GM12874 (cell line): ENCODE measurements around the gene AP3B1.

ENCODE experiments used
- TF ChIP-seq, protein P1 (sequence below): IDR thresholded peaks from 2 replicates; pipeline ENCODE4 v1.5.1; 2011; ENCODE audit warnings: low read depth, mild to moderate bottlenecking, control low read depth, low read length, moderate library complexity; ENCODE audit not compliant: insufficient read depth

AP3B1 gene

GRCh38 chr5:78090002-78090401 is 204.5 kb downstream of the AP3B1 start:
- TF ChIP-seq, protein P1, sequence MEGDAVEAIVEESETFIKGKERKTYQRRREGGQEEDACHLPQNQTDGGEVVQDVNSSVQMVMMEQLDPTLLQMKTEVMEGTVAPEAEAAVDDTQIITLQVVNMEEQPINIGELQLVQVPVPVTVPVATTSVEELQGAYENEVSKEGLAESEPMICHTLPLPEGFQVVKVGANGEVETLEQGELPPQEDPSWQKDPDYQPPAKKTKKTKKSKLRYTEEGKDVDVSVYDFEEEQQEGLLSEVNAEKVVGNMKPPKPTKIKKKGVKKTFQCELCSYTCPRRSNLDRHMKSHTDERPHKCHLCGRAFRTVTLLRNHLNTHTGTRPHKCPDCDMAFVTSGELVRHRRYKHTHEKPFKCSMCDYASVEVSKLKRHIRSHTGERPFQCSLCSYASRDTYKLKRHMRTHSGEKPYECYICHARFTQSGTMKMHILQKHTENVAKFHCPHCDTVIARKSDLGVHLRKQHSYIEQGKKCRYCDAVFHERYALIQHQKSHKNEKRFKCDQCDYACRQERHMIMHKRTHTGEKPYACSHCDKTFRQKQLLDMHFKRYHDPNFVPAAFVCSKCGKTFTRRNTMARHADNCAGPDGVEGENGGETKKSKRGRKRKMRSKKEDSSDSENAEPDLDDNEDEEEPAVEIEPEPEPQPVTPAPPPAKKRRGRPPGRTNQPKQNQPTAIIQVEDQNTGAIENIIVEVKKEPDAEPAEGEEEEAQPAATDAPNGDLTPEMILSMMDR: no peak

GRCh38 chr5:78078858-78079257 is 215.6 kb downstream of the AP3B1 start:
- TF ChIP-seq, protein P1: no peak

DNA sequence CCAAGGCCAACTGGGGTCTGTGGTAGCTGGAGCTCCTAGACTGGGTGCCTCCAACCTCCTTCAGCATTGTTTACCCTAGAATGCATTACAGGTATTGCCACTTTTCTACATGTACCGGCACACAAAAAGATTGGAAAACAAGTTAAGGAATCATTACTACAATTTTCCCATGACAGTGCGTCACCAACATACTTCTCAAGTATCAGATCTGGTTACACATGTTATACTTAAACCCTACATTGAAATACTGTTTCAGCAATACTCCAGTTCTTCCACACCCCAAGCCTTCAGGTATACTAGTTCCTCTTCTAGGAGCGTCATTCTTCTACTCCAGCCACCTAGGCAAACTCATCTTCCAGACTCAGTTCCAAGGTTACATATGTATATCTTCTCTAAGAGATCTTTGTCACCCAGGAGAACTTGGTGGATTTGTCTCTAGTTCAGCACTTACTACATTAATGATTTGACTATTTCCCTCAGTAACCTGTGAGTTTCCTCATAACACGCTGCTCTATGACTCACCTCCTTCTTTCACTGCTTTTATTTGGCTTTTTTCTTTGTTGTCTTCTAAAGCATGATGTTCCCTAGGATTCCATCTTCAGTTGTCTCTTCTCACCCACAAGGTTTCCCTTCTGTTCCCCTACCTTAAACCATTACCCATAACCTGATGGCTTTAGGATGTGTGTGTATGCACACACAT is 217.0 kb downstream of the AP3B1 start:
- TF ChIP-seq, protein P1: no peak

DNA sequence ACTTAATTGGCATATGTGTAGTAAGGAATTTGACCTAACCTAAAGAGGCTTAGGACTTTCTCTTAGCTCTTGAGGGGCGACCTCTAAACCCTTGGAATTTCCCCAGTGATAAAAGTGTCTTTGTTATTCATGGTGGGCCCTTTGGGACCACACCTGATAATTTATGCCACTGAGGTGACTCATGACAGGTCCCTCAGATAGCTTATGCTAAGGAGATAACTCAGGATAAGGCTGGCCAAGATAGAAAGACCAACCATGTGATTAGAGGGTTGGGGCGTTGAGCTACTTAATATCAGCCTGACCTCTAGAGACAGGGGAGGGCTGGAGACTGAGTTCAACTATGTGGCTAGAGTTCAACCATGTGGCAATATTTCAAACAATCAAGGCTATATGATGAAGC is 218.1 kb downstream of the AP3B1 start:
- TF ChIP-seq, protein P1: no peak

DNA sequence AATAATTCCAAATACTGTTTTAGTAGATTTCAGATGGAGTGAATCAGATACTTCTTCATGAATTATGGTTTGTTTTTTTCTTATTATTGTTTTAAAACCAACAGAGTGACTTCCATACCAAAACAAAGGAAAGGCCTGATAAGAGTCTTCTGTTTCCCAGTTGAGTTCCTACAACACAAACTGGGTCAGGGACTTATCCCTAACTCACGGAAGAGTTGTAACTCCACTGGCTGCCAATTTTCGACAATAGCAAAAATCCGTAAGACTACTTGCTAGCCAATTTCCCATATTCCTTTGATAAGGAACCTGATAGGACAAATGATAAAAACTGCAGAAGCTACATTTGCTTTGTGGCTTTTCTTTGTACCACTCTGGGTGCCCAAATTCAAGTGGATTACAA is 219.2 kb downstream of the AP3B1 start:
- TF ChIP-seq, protein P1: no peak

DNA sequence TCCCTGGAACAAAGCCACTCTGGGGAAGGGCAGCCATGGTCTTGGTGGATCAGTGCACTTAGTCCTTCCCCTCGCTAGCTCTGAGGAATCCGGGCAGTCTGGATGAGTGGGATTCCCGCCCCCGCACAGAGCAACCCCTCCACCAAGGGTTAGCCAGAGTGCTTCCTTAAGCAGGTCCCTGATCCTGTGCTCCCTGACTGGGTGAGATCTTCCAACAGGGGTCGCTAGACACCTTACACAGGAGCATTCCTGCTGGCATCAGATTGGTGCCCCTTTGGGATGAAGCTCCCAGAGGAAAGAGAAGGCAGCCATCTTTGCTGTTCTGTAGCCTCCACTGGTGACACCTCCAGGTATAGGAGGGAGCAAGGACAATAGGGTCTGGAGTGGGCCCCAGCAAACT is 228.8 kb downstream of the AP3B1 start:
- TF ChIP-seq, protein P1: peak; percentile 26; the same call in 1 of the 2 replicates

- TF ChIP-seq, protein P1: no peak
Measured at GRCh38 chr5:78064941-78065472, 229.5 kb downstream of the AP3B1 start.
